Raji (cell line): ENCODE results near the gene NFIL3.

Experiments used
- POLR2A ChIP-seq: IDR thresholded peaks from 2 replicates; pipeline ENCODE4 v1.6.1; 2011; ENCODE audit warnings: low read depth, low read length, control low read depth; ENCODE audit not compliant: insufficient read depth

The NFIL3 gene

DNA sequence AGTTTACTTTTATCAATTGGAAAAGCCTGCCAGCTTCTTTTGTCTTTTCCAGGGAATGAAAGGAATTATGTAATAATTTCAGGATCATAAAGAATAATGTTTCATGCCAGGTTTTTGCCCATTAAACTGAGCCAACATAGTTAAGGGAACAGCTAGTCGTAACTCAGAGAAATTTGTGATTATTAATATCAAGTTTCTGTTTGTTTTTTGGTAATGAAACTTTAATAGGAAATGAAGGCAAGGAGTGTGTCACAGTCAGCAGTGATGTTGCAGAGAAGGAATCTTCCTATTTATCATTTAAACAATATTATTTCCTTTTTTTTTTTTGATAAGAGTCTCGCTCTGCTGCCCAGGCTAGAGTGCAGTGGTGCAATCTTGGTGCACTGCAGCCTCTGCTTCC, 10.7 kb downstream of the NFIL3 start:
- TF ChIP-seq POLR2A = no peak

DNA sequence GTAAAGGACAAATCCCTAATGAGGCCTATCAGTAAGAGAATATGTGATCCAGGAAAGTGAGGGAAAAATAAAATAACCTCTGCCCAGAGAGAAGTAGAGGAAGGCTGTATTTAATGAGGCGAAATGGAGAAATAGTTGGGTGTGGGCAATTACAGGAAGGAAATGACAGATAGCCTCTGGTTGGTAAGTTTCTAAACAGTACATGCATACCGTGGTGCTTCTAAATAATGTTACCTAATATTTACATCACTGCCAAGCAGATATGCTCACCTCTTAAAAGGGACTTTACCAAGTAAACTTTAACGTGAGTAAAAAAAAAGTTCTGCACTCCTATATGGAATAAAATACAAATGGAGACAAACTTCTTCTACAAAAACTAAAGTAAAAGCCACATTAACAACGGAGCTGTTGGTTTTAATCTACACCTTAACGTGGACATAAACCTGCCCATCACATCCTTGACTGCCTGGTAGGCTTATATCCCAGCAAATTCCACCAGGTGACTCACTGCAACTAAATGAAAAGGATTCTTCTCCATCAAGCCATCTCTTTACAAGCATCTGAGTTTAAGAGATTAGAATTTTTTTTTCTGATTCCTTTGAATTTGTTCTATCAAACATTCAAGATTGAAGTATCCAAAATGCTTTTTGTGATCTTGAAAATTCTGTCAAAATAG, 12.4 kb downstream of the NFIL3 start:
- TF ChIP-seq POLR2A = no peak

DNA sequence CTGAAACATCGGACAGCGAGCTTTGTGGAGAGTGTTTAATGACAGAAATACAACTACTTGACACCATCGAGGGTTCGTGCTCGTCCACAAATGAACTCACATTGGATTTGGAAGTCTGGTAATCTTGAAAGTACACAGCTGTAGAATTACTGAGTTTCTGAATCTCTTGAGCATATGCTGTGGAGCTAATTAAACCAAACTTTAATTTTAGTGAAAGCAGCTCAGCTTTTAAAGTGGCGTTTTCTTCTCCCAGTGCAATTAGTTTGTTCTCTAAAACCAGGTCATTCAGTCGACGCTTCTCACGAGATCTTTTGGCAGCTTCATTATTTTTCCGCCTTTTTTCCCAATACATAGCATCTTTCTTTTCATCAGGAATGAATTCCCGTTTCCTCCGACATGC, 13.5 kb downstream of the NFIL3 start:
- no peak for TF ChIP-seq POLR2A

DNA sequence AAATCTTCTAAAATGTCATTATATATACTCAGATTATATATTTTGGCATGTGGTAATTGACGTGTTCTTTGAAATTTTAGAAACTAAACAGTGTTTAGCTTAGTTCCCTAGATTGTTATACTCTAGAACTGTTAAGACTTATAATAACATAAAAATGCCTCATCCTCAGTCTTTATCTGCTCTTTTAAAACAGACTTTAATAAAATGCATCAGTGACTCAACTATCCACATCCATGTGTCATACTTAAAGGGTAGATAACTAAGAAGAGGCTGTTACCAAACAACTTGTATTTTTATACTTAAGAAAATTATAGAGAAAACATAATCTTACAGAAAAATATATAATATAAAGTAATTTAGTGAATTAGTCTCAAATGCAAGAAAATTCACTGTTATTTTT, 15.2 kb downstream of the NFIL3 start:
- no peak for TF ChIP-seq POLR2A

DNA sequence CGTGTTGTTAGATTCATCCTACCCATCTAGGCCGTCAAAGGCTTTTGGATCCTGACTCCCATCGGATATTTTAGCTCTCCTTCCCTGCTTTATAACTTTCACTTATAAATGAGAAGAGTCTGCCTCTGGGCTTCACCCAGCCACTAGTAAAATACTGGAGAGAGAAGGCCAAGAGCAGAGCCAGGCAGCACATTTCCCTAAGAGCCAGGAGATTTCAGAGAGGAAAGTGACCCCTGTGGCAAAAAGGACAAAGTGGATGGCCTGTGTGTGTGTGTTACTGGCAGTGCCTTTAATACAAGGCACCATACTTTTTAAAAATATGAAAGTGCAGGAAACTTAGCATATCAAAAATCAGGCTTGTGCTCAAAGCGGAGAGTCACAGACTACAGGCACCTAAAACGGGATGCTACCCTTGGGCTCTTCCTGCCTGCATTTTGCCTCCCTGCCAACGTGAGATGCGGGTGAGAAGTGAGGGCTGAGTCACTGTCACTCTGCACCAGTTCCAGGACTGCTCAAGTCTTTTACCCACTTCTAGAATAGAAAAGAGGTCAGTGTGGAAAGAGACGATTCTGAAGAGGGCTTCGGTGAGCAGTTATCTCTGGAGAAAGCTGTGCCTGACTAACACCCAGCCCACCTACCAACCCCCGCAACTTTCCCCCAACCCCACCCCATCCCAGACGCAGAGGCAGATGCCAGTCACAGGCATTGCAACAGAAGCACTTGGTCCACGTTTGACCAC, 15.9 kb downstream of the NFIL3 start:
- no peak for TF ChIP-seq POLR2A

DNA sequence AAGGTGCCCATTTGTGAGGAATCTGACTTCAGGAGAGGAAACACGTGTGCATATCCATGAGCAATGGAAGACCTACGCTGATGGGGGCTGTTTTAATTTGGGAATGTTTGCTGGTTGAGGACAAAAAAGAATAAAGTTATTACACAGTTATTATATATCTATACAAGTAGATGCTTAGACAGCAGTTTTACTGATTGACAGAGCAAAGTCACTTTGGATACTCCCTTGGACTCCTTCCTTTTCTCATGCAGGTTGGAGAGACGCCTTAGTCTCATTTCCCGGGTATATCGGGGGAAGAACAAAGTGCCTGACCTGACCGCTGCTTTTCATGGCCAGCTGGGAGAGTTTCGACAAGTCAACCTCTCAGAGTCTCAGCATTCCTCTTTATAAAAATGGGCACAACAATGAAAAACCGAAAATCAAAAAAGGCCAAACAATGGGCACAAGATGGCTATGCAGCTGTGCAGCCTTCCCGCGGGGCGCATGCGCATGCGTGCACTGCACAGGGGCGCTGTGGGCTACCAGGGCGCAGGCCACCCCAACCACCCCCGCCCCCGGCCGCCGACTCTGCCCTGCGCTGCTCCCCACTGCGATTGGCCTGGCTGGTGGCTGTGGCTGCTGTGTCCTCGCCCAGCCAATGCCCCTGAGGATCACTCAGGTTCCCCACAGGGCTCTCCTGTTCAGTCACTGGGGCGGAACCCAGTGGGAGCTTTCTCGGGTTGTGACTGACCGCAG, 18.1 kb downstream of the NFIL3 start:
- TF ChIP-seq POLR2A = no peak

DNA sequence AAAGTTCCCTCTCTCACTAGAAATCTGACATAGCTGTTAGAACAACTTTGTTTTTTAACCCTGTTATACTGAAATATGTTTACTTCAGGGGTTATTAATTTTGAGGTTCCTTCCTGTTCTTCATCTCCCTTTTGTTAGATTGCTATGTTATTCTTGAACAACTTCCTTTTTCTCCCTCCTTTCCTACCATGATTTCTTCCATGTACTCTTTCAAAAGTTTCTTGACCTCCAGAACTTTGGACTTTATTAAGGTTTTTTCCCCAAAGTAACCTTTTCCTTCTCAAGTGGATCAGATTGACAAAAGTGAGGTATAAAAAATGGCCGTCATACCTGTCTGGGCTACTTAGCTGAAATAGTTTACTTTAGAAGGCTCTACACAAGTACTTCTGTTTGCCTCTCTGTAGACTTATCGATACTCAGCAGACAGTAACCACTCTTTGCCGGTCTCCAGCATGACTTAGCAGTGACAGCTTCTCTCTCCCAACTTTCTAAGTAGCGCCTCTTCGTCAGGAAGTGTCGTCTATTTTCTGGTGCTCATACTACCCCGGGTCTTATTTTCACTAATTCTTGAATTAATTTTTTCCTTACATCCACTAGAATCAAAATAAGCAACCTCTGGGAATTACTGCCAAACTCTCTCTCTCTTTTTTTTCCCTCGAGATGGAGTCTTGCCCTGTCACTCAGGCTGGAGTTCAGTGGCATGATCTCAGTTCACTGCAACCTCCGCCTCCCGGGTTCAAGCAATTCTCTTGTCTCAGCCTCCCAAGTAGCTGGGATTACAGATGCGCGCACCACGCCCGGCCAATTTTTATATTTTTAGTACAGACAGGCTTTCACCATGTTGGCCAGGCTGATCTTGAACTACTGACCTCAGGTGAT, 19.7 kb downstream of the NFIL3 start:
- TF ChIP-seq POLR2A = no peak

DNA sequence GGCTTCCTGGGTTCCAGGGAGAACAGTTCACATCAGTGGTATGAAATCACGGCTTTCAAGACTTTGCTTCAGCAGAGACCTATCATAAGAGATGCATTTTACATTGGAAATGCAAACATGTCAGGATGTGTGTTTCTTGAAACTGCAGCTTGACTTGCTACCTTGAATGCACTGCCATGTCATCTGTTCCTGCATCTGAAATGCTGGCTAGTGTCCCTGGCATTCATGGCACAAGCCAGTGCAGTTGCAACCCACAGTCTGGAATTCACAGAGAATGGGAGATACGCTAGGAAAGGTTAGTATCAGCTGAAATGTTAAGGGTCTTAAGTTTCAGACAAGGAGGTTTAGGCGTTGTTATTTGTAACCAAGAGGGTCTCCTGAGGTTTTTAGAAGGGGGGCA, 24.7 kb downstream of the NFIL3 start:
- no peak for TF ChIP-seq POLR2A

DNA sequence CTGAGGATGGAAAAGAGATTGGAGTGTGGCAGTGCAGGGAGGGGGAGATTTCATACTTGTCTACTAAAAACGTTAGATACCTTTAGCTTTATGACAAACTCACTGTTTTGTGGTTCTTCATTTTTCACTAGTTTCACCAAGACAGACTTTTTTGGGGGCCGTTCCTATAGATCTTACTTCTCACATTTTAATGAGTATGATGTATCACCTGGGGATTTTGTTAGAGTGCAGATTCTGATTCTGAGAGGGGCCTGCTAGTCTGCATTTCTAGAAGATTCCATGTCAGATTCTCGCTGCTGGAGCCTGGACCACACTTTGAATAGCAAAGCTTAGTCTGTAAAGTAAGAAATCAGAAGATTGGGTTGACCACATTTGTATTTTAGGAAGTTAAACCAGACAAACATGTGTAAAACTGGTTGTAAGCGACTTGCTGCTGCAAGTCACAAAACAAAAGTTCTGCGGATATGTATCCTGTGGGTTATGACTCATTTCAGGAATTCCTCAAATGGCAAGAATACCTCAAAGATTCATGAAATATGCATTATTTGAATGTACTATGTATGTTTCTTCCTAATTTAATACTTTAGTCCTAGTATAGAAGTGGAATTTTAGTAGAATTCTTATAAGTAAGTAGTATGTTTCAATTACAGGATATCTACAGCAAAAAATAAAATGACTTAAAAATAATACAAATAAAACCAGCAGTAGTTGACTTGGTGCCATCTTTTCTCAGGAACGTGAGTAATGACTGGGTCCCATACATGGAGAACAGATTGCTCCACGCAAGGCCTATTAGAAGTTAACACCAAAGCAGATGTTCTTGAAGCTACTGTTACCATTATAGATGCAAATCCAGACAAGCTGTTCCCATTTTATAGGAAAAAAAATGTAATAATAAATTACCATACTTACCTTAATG, 27.8 kb downstream of the NFIL3 start:
- TF ChIP-seq POLR2A = no peak

DNA sequence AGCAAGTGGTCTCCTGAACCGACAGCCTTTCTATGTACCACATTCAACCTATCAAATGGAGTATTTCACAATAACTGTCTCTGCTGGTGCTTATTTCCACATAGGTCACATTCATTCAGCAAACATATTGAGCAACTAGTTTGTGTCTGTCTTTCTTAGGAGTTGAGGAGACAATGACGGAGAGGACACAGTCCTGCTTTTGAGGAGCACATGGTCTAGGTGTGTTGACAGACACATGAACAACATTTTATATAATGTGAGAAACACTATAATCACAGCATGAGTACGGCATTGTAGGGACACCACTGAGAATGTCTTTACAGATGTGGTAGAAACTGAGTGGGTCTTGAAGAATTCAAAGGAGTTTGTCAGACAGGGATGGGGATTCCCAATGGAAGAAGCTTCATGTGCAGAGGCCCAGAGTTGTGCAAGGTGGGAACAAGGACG, 28.5 kb downstream of the NFIL3 start:
- no peak for TF ChIP-seq POLR2A

DNA sequence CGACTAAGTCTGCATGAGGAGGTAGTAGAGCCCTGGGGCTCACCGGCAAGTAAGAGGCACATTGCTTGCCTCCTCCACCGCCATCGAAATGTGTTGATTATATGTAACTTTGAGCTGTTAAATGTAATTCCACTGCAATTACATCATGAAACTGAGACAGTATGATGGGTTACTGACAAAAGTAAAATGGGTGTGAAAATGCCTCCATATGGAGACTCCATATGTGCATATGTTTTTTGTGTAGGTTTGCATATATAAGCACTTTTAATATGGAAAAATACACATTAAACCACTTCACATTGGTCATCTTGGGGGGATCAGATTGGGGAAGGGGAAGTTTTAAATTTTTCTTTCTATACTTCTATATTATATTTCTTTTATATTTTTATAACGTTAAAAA, 29.8 kb downstream of the NFIL3 start:
- no peak for TF ChIP-seq POLR2A

DNA sequence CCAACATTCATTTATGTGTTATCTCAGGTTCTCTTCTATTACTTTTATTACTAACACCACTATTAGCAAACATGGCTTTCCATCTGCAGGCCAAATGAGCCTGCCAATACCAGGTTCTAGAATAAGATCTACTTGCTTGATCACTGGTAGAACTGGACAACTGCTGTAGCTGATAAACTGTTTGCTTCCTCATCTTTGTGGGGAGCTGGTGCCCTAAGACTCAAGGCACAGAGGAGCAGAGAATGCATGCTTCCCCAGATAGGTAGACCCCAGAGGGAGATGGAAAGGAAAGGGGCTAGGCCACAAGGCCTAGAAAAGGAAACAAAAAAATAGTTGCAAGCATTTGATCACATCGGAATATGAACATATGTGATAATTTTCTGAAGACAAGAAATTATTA, 31.2 kb downstream of the NFIL3 start:
- TF ChIP-seq POLR2A = no peak

DNA sequence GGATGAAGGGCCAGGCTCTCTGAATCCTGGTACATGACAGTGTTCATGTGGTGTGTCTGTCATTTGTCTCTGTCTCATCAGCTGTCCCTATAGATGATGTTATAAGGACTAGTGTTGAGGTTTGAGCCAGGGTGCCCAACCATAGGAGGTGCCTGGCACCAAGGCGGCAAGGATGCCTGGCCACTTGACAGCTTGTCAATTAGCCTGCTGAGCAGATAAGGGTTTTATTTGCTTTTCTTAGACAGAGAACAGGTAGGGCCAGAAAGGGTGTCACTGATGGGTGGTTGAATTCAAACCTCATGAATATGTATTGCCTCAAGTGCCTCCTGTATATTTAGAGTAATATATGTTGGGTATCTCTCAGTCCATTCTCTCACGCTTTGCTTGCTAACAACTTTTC, 31.8 kb downstream of the NFIL3 start:
- no peak for TF ChIP-seq POLR2A

DNA sequence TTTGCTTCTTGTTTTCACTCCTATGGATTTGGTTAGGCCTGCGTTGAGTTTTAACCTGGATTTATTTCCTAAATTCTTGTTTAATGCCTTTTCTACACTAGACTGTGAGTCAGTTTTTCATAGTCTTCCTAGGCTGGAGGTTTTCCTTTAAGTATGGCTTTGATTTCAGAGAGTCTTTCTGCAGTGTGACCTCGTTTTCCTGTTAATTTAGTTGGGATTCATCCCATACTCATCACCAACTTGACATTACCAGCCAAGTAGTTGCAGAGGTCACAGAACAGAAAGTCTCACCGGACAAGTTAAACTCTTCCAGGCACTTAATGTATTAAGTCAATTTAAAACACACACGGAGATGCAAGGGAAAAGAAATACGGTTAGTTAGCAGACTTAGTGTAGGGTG, 32.2 kb downstream of the NFIL3 start:
- no peak for TF ChIP-seq POLR2A
